Caco-2 (cell line): ENCODE measurements around the gene TYMP. TPM values are rescaled to one million over a fixed set of nuclear protein-coding genes. Genes with fewer than 3 reads are reported as not detected.

Experiments used
- BruUV-seq: library from RNA; stranded (reverse); fragments of 400-500 nt; replicated peaks from 2 replicates; lab custom pipeline; 2021; lab: Mats Ljungman, UMichigan
- CTCF ChIA-PET: fragments of 300-600 bp; sonication (Branson Sonifier 250); formaldehyde crosslinking; loops from one replicate; lab custom pipeline; 2022; ENCODE audit warnings: antibody characterized with exemption; lab: Charles Lee
- POLR2A ChIA-PET: fragments of 300-600 bp; sonication (Branson Sonifier 250); formaldehyde crosslinking; loops from one replicate; lab custom pipeline; 2022; ENCODE audit warnings: antibody characterized with exemption; lab: Charles Lee
- DNase-seq, 2 experiments: peaks; one replicate each; pipeline versions ENCODE4 v3.0.0 to v3.0.0-alpha.2; 2020 to 2022
- H3K27me3 ChIP-seq: replicated peaks from 2 replicates; pipeline ENCODE4 v1.6.0; 2011; ENCODE audit warnings: low read length; ENCODE audit not compliant: control insufficient read depth, insufficient read depth
- H3K36me3 ChIP-seq: 2 replicates; pipeline ENCODE4 v1.5.1; 2011; ENCODE audit warnings: low read length; ENCODE audit not compliant: control insufficient read depth, insufficient read depth
- H3K4me1 ChIP-seq: fragments of 250-450 bp; sonication (Bioruptor Pico); 2 replicates; pipeline ENCODE4 v1.5.1; 2020; ENCODE audit warnings: mild to moderate bottlenecking
- H3K4me3 ChIP-seq: 2 replicates; pipeline ENCODE4 v1.5.1; 2011; ENCODE audit warnings: low read depth, mild to moderate bottlenecking, control low read depth, low read length
- H3K9me3 ChIP-seq: fragments of 250-450 bp; sonication (Bioruptor Pico); 2 replicates; pipeline ENCODE4 v1.5.1; 2020; ENCODE audit warnings: mild to moderate bottlenecking, moderate library complexity
- H3K27ac Mint-ChIP-seq: one replicate; pipeline ENCODE4 v1.8.0; 2022; ENCODE audit warnings: mixed read lengths; ENCODE audit not compliant: unreplicated experiment
- H3K27me3 Mint-ChIP-seq: one replicate; pipeline ENCODE4 v1.8.0; 2022; ENCODE audit warnings: mixed read lengths; ENCODE audit not compliant: insufficient read depth, unreplicated experiment
- H3K36me3 Mint-ChIP-seq: one replicate; pipeline ENCODE4 v1.8.0; 2022; ENCODE audit warnings: mild to moderate bottlenecking, mixed read lengths; ENCODE audit not compliant: insufficient read depth, unreplicated experiment
- H3K4me1 Mint-ChIP-seq: one replicate; pipeline ENCODE4 v1.8.0; 2022; ENCODE audit warnings: low read depth, mixed read lengths; ENCODE audit not compliant: unreplicated experiment
- H3K4me3 Mint-ChIP-seq: one replicate; pipeline ENCODE4 v1.8.0; 2022; ENCODE audit warnings: mild to moderate bottlenecking, moderate library complexity, mixed read lengths; ENCODE audit not compliant: unreplicated experiment
- H3K9me3 Mint-ChIP-seq: one replicate; pipeline ENCODE4 v1.8.0; 2022; ENCODE audit warnings: mixed read lengths; ENCODE audit not compliant: unreplicated experiment
- intact Hi-C: fragments of 100-400 bp; cut with micrococcal nuclease; formaldehyde crosslinking; loops from one replicate; pipeline ENCODE4 v1.10.0; 2022; ENCODE audit not compliant: unreplicated experiment
- total RNA-seq: library from RNA; stranded (reverse); gene quantifications from 2 replicates; pipeline ENCODE4 v1.2.3, GENCODE V29; 2022
- TF ChIP-seq, protein P1 (sequence below), 2 experiments: fragments of 200-600 bp in 1 of 2; IDR thresholded peaks; 1 replicate in 1 of 2; 2 replicates in 1 of 2; pipeline versions ENCODE4 v1.5.1 to v1.8.0; 2011 to 2022; ENCODE audit warnings: antibody characterized with exemption in 1 of 2, control low read depth in 1 of 2, inconsistent platforms in 1 of 2, low read depth in 1 of 2, low read length in 1 of 2, mild to moderate bottlenecking in 1 of 2, moderate library complexity in 1 of 2; ENCODE audit not compliant: insufficient read depth in 1 of 2, severe bottlenecking in 1 of 2, unreplicated experiment in 1 of 2

TYMP gene
- total RNA-seq, 1 experiment from 2014 or later = 3.9 TPM

DNA sequence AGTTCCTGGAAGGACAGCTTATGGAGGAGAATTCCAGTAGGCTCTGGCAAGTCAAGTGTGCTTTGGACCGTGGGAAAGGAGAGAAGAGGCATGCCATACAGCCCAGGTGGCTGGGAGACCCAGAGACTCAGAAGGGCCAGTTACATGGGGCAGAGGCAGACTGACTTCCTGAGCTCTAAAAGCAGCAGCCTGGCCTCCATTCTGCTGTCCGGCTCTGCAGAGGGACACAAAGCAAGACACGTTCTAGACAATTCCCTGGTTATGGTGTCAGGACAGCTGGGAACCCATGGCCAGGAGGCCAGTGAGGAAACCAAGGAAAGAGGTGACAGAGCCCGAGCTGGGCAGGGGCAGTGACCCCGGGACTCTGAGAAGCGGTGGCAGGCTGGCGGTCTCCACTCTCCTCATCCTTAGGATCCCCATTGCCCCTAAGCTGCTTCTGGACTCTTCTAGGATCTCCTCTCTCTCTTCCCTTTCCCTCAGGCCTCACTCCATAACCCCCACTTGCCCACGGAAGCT, 45.7 kb upstream of the TYMP start:
- CTCF ChIA-PET = interaction anchor here (0.9 to 2.5 kb wide), 2 partner anchors 45 to 53 kb away, joined by 4 to 14 read pairs; partner anchors contain the start of gene ARSA
- no peak overlapping the region for H3K4me3 Mint-ChIP-seq
- peaks cover 1% of the 10 kb centered on the region; the same call in 1 of the 2 replicates for H3K36me3 ChIP-seq

DNA sequence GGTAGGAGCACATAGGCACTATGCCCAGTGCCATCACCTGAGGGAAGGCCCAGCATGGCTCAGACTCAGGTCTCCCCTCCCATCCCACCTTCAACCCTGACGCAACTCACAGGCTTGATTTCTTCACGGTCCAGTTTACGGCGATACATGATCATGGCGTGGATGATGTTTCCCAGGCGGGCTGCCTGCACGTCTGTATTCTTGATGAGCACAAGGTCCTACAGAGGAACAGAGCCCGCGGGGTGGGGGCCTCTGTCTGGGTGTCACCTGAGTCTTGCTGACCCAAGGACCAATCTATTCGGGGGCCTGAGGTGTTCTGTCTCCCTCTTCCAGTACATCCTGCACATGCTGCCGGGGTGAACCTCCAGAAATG, 44.6 kb upstream of the TYMP start:
- no peak for DNase-seq
- peaks cover 1% of the 10 kb centered on the region; the same call in 1 of the 2 replicates for H3K36me3 ChIP-seq
- TF ChIP-seq, protein P1, sequence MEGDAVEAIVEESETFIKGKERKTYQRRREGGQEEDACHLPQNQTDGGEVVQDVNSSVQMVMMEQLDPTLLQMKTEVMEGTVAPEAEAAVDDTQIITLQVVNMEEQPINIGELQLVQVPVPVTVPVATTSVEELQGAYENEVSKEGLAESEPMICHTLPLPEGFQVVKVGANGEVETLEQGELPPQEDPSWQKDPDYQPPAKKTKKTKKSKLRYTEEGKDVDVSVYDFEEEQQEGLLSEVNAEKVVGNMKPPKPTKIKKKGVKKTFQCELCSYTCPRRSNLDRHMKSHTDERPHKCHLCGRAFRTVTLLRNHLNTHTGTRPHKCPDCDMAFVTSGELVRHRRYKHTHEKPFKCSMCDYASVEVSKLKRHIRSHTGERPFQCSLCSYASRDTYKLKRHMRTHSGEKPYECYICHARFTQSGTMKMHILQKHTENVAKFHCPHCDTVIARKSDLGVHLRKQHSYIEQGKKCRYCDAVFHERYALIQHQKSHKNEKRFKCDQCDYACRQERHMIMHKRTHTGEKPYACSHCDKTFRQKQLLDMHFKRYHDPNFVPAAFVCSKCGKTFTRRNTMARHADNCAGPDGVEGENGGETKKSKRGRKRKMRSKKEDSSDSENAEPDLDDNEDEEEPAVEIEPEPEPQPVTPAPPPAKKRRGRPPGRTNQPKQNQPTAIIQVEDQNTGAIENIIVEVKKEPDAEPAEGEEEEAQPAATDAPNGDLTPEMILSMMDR (IDR thresholded peaks at IDR 0.05; ENCODE audit: insufficient read depth in 1 of 2, low read depth in 1 of 2, low read length in 1 of 2, severe bottlenecking in 1 of 2, unreplicated experiment in 1 of 2) = no peak
- no peaks in the 10 kb centered on the region for H3K4me1 Mint-ChIP-seq
- H3K4me3 Mint-ChIP-seq = no peak overlapping the region
- ChIA-PET CTCF (interaction anchor here (2.5 kb wide), 1 partner anchor 46 kb away, joined by 14 read pairs; no protein-coding TSS in a partner anchor), POLR2A (no interaction called here)
- no peak overlapping the region for H3K4me3 ChIP-seq
- intact Hi-C loops = no loop called here
- no peaks in the 10 kb centered on the region for H3K36me3 Mint-ChIP-seq
- H3K9me3 Mint-ChIP-seq = no peaks in the 10 kb centered on the region
- H3K27me3 Mint-ChIP-seq = no peaks in the 10 kb centered on the region
- 0 out of 2 replicates have a peak, but pooled peaks cover under 1% of the 10 kb centered on the region for H3K4me1 ChIP-seq
- H3K27ac Mint-ChIP-seq = no peak overlapping the region
- no peaks in the 10 kb centered on the region for H3K27me3 ChIP-seq
- no TSS peak for BruUV-seq
- H3K9me3 ChIP-seq = no peaks in the 10 kb centered on the region

More for the DNA sequence above, 45.7 kb upstream of the TYMP start:
- POLR2A ChIA-PET = interaction anchor here (0.6 kb wide), 1 partner anchor 68 kb away, joined by 3 read pairs; the partner anchor contains the start of gene LMF2
- H3K4me1 Mint-ChIP-seq = no peaks in the 10 kb centered on the region
- TF ChIP-seq, protein P1 (IDR thresholded peaks at IDR 0.05; ENCODE audit: insufficient read depth in 1 of 2, low read depth in 1 of 2, low read length in 1 of 2, severe bottlenecking in 1 of 2, unreplicated experiment in 1 of 2) = no peak
- no peaks in the 10 kb centered on the region for H3K9me3 Mint-ChIP-seq
- H3K27ac Mint-ChIP-seq = no peak overlapping the region
- no TSS peak for BruUV-seq
- H3K27me3 ChIP-seq = no peaks in the 10 kb centered on the region
- no peaks in the 10 kb centered on the region for H3K27me3 Mint-ChIP-seq
- H3K4me3 ChIP-seq = no peak overlapping the region
- no peaks in the 10 kb centered on the region for H3K4me1 ChIP-seq
- intact Hi-C loops = no loop called here
- H3K9me3 ChIP-seq = no peaks in the 10 kb centered on the region
- no peak for DNase-seq
- H3K36me3 Mint-ChIP-seq = no peaks in the 10 kb centered on the region

DNA sequence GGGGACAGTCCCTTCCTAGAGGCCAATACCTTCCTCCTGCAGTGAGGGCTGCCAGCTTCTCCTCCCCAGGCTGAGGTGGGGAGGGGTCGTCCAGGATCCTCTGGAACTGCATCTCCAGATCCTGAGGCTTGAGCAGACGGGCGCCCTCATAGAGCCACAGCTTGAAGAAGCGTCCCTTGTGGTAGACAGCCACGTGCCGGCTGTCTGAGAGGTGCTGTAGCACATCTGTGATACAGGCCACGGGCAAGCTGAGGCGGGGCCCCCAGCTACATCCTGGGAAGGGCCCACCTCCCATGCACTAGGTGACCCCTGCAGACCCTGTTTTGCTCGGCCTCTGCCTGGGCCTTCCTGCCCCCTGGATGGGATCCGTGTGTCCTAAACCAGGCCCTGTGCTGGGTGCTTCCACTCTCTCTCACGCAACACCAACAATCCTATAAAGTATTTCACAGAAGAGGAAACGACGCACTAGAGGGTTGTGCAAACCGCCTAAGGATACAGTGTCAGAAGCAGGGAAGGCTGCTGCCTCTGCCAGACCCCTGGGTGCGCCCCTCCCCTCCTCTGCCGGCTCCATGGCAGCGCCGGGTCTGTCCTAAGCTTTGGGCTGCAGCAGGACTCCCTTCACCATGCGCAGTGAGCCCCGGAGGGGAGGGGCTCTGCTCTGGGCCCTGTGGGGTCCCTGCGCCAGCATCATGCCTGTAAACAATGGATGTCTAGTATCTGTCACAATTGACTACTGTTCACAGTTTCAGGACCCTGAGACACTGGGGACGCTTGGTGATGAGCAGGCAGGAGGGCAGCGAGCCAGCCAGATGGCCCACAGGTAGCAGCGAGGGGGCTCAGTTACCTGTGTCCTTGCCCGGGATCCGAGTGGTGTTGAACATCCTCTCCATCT, 43.9 kb upstream of the TYMP start:
- TF ChIP-seq, protein P1 (IDR thresholded peaks at IDR 0.05; ENCODE audit: insufficient read depth in 1 of 2, low read depth in 1 of 2, low read length in 1 of 2, severe bottlenecking in 1 of 2, unreplicated experiment in 1 of 2) = no peak
- DNase-seq = no peak
- Mint-ChIP-seq H3K9me3 (no peaks in the 10 kb centered on the region), H3K36me3 (no peaks in the 10 kb centered on the region), H3K27me3 (no peaks in the 10 kb centered on the region), H3K4me1 (no peaks in the 10 kb centered on the region), H3K4me3 (no peak overlapping the region), H3K27ac (no peak overlapping the region)
- H3K9me3 ChIP-seq = no peaks in the 10 kb centered on the region
- no TSS peak for BruUV-seq
- H3K27me3 ChIP-seq = no peaks in the 10 kb centered on the region
- POLR2A ChIA-PET = no interaction called here
- CTCF ChIA-PET = no interaction called here
- peaks cover 6% of the 10 kb centered on the region; the same call in 1 of the 2 replicates for H3K4me1 ChIP-seq
- no peak overlapping the region for H3K4me3 ChIP-seq
- intact Hi-C loops = no loop called here
- no peaks in the 10 kb centered on the region for H3K36me3 ChIP-seq
